Kidney (tissue), 14 donors: Measurements from ENCODE around the gene ADAM30. TPM values are rescaled to one million over a fixed set of nuclear protein-coding genes. Genes with fewer than 3 reads are reported as not detected.

Source experiments
- DNase-seq, 5 donors: peaks; one replicate each; pipeline ENCODE4 v3.0.0-alpha.2; 2013 to 2020
- FAIRE-seq: peaks from 2 replicates; lab custom pipeline; 2012; peaks lifted over from hg19 to GRCh38; lab: Jason Lieb, UNC
- H3K27ac ChIP-seq, 2 donors: one replicate each; pipeline ENCODE4 v1.7.0; 2013; ENCODE audit warnings: low read depth in 2 of 2, low read length in 2 of 2, inconsistent platforms in 1 of 2
- H3K27me3 ChIP-seq: one replicate; pipeline ENCODE4 v1.7.1; 2013; ENCODE audit warnings: low read length, inconsistent platforms; ENCODE audit not compliant: control insufficient read depth, insufficient read depth
- H3K36me3 ChIP-seq, 3 donors: one replicate each; pipeline versions ENCODE4 v1.7.0 to v1.7.1; 2013; ENCODE audit warnings: low read length in 3 of 3, control low read depth in 1 of 3, inconsistent platforms in 1 of 3; ENCODE audit not compliant: insufficient read depth in 3 of 3, control insufficient read depth in 2 of 3
- H3K4me1 ChIP-seq, 3 donors: one replicate each; pipeline versions ENCODE4 v1.7.0 to v1.7.1; 2013; ENCODE audit warnings: low read length in 3 of 3, inconsistent platforms in 1 of 3, low read depth in 1 of 3; ENCODE audit not compliant: control insufficient read depth in 2 of 3, insufficient read depth in 2 of 3
- H3K4me3 ChIP-seq, 3 donors: one replicate each; pipeline versions ENCODE4 v1.7.0 to v1.8.1; 2013; ENCODE audit warnings: low read length in 3 of 3, control low read depth in 1 of 3, inconsistent platforms in 1 of 3
- H3K9ac ChIP-seq, 3 donors: one replicate each; pipeline versions ENCODE4 v1.7.0 to v1.7.1; 2013; ENCODE audit warnings: low read length in 3 of 3, control low read depth in 1 of 3, inconsistent platforms in 1 of 3
- H3K9me3 ChIP-seq, 3 donors: one replicate each; pipeline versions ENCODE4 v1.7.0 to v1.7.1; 2013; ENCODE audit warnings: low read length in 3 of 3, control low read depth in 1 of 3, inconsistent platforms in 1 of 3; ENCODE audit not compliant: control insufficient read depth in 2 of 3, insufficient read depth in 1 of 3
- CTCF ChIP-seq: IDR thresholded peaks from 3 replicates; pipeline ENCODE4 v1.5.1; 2012; ENCODE audit warnings: mild to moderate bottlenecking, moderate library complexity, borderline replicate concordance; ENCODE audit not compliant: insufficient read depth; ENCODE audit errors: extremely low read depth
- intact Hi-C: fragments of 100-400 bp; cut with DNase I; formaldehyde crosslinking; loops from one replicate; pipeline ENCODE4 v1.11.1; 2022
- polyA plus RNA-seq: library from polyadenylated mRNA; stranded (reverse); fragments of 350-450 nt; fragmentation: Illumina TruSeq; extraction: RNeasy Lipid Tissue Mini Kit (QIAGEN cat#74804); gene quantifications from one replicate; pipeline ENCODE4 v1.2.3, GENCODE V29; 2014; ENCODE audit warnings: low read depth, low replicate concordance; ENCODE audit not compliant: insufficient read depth
- total RNA-seq: library from RNA; stranded (reverse); fragmentation: NEBNext Ultra II Directional; extraction: Animal tissue kit (Norgen Biotek cat#: 25700); gene quantifications from one replicate; pipeline ENCODE4 v1.2.1, GENCODE V29; 2021
- donor health status: control.
- donor health status: control.
- donor health status: control.
- donor health status: control.
- donor health status: control.
- donor health status: DM: yes; HTN: yes; CAD: no.
- donor health status: Normal renal cell carcinoma (clear cell type).

ADAM30 gene
- total and polyA plus RNA-seq, 2 donors from 2014 or later, result not detected

GRCh38 chr1:119866451-119866850, 29.9 kb downstream of the ADAM30 start:
- DNase-seq (no peak), FAIRE-seq (no peak)
- intact Hi-C loops, result no loop called here
- Histone ChIP-seq H3K4me3 (no peak overlapping the region), H3K27me3 (no peaks in the 10 kb centered on the region), H3K4me1 (no peaks in the 10 kb centered on the region), H3K9ac (no peak overlapping the region), H3K9me3 (no peaks in the 10 kb centered on the region), H3K36me3 (no peaks in the 10 kb centered on the region), H3K27ac (no peak overlapping the region)
- no peak for TF ChIP-seq CTCF

- H3K27me3 ChIP-seq, result no peaks in the 10 kb centered on the region
- DNase-seq (peak in 2 of 5 donors; percentile 37 to 64), FAIRE-seq (no peak)
- H3K27ac ChIP-seq, result no peak overlapping the region
- H3K4me3 ChIP-seq, result no peak overlapping the region
- H3K9me3 ChIP-seq, result no peaks in the 10 kb centered on the region
- no peak overlapping the region for H3K9ac ChIP-seq
- intact Hi-C loops, result no loop called here
- TF ChIP-seq CTCF, result no peak
- H3K36me3 ChIP-seq, result no peaks in the 10 kb centered on the region
- no peaks in the 10 kb centered on the region for H3K4me1 ChIP-seq
Observed at GRCh38 chr1:119865627-119866026, 30.7 kb downstream of the ADAM30 start.

GRCh38 chr1:119862276-119862675, 34.0 kb downstream of the ADAM30 start:
- Histone ChIP-seq H3K4me1 (no peaks in the 10 kb centered on the region), H3K27me3 (no peaks in the 10 kb centered on the region), H3K36me3 (no peaks in the 10 kb centered on the region), H3K9me3 (no peaks in the 10 kb centered on the region), H3K9ac (no peak overlapping the region), H3K27ac (no peak overlapping the region), H3K4me3 (no peak overlapping the region)
- intact Hi-C loops, result no loop called here
- FAIRE-seq (no peak), DNase-seq (no peak)
- TF ChIP-seq CTCF, result no peak

- no peak overlapping the region for H3K27ac ChIP-seq
- DNase-seq (no peak), FAIRE-seq (no peak)
- no peaks in the 10 kb centered on the region for H3K9me3 ChIP-seq
- H3K4me1 ChIP-seq, result no peaks in the 10 kb centered on the region
- H3K9ac ChIP-seq, result no peak overlapping the region
- H3K4me3 ChIP-seq, result no peak overlapping the region
- intact Hi-C loops, result no loop called here
- H3K36me3 ChIP-seq, result no peaks in the 10 kb centered on the region
- H3K27me3 ChIP-seq, result no peaks in the 10 kb centered on the region
- TF ChIP-seq CTCF, result no peak
Observed at GRCh38 chr1:119861547-119861946, 34.8 kb downstream of the ADAM30 start.
